H1 (cell line): ENCODE results near the gene NHLRC2. TPM values are rescaled to one million over a fixed set of nuclear protein-coding genes. Genes with fewer than 3 reads are reported as not detected.

Experiments used
- CHD7 ChIP-seq: fragments of 300-600 bp; sonication (generic); IDR thresholded peaks from 2 replicates; pipeline ENCODE4 v1.7.1; 2012; ENCODE audit warnings: low read length, moderate library complexity, mild to moderate bottlenecking, inconsistent platforms; ENCODE audit not compliant: insufficient replicate concordance
- YY1 ChIP-seq: IDR thresholded peaks from 2 replicates; pipeline ENCODE4 v1.6.1; 2011; ENCODE audit warnings: low read depth, mild to moderate bottlenecking, low read length
- polyA plus RNA-seq, 7 experiments: library from polyadenylated mRNA; depleted of rRNA in 3 of 7; stranded (reverse) in 5 of 7; unstranded in 2 of 7; fragments of >200 nt in 5 of 7; fragments of 200-250 nt in 2 of 7; gene quantifications; 1 replicate in 5 of 7; 2 replicates in 1 of 7; 4 replicates in 1 of 7; pipeline versions ENCODE4 v1.2.1 to v1.2.3, GENCODE V29; 2011 to 2013; ENCODE audit warnings: missing spikeins in 2 of 7, mixed read lengths in 2 of 7
- total RNA-seq: library from RNA; stranded (reverse); fragmentation: NEBNext Ultra II Directional; extraction: Animal tissue kit (Norgen Biotek cat#: 25700); gene quantifications from 2 replicates; pipeline ENCODE4 v1.2.1, GENCODE V29; 2021

NHLRC2 gene
- total and polyA plus RNA-seq, 2 of the 8 experiments (the other 6 are each of a cell fraction or from before 2014, with no cell fraction given), result 4.9 to 25.6 TPM

- TF ChIP-seq CHD7 (no peak), YY1 (no peak)
Measured at GRCh38 chr10:113912582-113912981, 58.1 kb downstream of the NHLRC2 start (continued).
